RKO (cell line): Measurements from ENCODE around the gene TAB2.
A peak's percentile ranks its signal among the peaks of the same experiment; 100 is the strongest.

Source experiments
- DNase-seq: peaks from one replicate; pipeline ENCODE4 v3.0.0-alpha.2; 2016; ENCODE audit warnings: low spot score

The TAB2 gene, protein sequence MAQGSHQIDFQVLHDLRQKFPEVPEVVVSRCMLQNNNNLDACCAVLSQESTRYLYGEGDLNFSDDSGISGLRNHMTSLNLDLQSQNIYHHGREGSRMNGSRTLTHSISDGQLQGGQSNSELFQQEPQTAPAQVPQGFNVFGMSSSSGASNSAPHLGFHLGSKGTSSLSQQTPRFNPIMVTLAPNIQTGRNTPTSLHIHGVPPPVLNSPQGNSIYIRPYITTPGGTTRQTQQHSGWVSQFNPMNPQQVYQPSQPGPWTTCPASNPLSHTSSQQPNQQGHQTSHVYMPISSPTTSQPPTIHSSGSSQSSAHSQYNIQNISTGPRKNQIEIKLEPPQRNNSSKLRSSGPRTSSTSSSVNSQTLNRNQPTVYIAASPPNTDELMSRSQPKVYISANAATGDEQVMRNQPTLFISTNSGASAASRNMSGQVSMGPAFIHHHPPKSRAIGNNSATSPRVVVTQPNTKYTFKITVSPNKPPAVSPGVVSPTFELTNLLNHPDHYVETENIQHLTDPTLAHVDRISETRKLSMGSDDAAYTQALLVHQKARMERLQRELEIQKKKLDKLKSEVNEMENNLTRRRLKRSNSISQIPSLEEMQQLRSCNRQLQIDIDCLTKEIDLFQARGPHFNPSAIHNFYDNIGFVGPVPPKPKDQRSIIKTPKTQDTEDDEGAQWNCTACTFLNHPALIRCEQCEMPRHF

DNA sequence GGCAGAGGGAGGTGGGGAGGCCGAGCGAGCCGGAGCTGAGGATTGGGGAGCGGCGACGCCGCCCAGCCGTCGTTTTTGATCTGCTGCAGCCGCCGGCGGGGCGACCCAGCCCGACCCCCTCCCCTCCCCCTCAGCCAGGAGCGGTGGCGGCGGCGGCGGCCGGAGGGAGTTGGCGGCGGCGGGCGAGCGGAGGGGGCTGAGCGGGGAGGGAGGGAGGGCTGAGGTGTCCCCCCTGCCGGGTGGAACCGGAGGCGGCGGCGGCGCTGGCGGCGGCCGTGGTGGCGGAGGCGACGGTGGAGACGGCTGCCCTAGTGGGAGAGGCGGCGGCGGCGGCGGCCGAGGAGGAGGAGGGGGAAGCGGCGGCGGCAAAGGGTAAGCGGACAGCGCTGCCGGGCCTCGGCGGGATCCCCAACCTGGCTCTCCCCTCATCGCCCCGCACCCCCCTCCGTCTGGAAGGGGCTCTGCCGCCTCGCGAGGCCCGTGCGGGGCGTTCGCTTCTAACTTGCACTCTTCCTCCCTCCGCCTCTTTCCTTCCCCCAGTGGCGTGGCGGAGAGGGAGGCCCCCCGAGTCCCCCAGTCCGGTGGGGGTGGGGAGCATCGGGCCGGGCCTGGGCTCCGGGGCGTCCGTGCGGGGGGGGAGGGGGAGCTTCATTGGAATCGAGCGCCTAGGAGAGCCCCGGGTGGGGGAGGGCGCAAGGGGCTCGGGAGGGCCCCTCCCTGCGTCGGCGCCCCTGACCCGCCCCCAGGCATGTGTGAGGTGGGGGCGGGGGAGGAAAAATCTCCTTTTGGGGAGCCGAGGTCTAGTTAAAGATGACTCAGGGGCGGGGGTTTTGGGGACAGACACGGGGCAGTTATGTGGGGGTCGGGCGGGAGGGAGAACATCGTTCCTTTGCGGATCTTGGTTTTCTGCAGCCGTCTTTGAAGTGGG lies at the start of gene TAB2:
Gene TAB2, plus strand, starts transcription at position 69 of the 928 bp plus-strand sequence. CDS start 52,286 bp downstream, outside the sequence.
- DNase-seq, result peak; percentile 54

DNA sequence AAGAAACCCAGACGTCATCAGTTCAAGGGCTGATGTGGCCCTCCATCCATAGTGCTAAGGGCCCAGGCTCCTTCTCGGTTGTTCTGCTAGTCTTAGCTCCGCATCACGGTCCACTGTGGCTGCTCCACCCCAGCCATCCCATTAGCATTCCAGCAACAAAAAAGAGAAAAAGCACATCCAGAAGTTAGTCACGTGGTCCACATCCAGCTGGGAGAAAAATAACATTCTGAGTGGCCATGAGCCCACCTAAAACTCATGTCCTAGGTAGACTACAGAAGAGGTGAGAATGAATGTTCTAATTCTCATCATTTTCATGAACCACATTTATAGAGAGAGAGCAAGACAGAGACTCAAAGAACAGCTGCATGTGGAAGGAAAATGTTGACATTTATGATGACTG lies 49.4 kb upstream of the TAB2 start:
- DNase-seq, result no peak

DNA sequence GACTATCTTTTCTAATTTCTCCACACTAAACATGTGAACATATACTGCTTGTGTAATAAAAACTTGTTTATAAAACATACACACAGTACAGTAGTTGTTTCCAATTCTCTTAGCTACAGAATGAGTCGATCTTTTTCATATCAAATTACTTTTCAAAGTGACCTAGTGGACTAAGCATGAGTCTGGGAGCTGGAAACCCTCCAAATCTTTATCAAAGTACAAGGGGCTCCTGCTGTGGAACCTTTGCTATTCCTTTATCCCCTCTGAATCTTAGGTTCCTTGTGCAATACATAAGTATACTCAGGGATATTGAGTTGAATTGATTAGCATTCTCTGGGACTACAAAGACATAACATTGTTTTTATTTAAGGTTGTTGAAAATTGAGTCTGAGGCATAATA lies 48.7 kb upstream of the TAB2 start:
- no peak for DNase-seq

DNA sequence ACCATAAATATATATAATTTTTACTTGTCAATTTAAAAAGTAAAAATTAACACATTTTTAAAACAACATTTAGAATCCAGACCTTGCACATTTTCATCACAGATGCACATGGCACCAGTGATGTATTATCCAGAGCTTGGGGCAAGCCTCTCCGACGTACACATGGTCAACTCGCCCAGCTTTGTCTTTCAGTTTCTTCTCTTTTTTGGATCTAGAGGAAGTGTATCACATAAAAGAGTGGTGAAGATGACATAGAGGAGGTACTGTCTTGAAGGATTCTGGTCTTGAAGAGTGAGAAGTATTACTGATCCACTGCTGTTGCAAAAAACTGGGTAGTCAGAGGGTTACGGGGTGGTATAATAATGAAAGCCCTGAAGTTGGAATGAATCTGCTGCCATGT lies 46.9 kb upstream of the TAB2 start:
- no peak for DNase-seq

DNA sequence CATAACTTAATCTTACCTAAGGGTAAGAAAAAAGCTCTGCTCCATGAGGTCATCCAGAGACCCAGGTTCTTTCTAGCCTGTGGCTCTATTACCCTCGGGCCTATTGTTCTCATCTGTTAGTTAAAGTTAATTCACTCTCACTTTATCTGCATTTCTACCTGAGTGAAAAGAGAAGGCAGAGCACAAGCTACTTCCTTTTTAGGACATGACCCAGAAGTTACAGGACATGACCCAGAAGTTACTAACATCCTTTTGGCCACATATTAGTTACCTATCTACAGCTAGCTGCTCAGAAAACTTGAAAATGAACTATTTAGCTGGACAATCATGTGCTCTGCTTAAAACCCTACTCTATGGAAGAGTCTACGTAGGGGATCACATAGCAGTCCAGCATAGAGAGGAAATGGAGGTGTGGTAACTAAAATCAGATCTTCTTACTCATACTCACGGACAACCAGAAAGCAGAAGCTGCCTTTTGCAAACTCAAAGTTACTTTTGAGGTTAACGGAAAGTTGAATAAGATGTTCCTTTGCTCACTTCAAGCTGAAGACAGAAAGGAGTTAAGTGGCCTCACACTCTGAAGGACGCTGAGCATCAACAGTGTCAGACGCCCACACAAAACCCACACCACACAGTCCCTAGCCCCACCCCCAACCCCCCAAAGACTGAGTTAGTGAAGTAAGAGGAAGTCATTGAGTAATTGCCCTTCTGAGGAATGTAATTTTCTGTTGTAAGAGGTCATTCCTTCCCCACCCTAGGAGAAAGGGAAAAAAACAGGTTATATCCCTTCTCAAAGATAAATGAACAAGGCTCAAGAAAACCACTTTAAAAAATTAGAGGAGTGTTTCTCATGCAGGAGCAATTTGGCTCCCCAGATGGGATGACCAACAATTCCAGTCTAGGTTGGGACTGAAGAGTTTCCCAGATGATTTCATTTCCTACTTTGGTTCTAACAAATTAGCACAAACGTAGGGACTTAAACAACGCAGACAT lies 45.9 kb upstream of the TAB2 start:
- DNase-seq, result no peak

DNA sequence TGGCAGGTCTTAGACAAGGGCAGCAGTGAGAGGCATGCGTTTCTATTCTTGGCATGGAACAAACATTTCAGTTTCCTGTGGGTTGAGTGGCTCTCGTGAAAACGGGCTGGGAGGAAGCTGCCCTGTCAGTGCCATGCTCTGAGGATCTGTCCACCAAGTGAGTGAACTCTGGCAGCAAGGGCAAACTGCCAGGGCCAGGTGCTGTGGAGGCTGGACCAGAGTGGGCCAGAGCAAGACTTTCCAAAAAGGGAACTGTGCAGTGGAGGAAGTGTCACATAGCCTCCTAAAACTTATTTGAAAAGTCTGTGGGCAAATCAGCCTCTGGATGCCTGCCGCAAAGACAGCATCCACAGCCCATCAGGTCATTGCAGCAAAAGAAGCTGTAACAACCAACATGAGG lies 44.2 kb upstream of the TAB2 start:
- no peak for DNase-seq

DNA sequence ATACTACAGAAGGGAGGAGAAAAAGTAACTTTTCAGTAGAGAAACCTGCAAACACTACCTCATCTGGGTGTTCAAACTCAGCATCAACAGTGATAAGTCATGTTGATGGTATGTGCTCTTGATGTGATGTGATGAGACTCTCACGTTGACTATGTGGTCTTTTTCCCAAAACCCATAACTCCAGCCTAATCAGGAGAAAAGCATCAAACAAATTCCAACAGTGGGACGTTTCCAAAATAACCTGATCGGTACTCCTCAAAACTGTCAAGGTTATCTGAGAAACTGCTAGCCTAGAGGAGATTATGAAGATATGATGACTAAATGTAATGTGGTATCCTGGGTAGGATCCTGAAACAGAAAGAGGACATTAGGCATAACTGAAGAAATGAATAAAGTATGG lies 41.9 kb upstream of the TAB2 start:
- DNase-seq, result no peak

DNA sequence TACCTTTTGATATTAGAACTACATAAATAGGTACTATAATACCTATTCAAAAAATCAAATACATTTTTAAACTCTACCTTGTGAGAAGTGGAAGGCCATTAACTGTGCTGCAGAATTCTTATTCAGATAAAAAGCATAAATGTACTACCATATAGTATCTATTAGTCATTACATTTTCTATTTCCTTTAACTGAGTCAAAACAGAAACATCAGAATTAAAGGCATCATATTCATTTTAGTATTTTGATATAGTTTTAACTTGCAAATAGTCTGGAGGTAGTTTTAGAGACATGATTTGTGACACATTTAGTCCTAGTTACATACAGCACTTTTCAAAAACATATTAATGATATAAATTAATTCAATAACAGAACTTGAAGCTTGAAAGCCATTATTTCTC lies 39.9 kb upstream of the TAB2 start:
- no peak for DNase-seq

DNA sequence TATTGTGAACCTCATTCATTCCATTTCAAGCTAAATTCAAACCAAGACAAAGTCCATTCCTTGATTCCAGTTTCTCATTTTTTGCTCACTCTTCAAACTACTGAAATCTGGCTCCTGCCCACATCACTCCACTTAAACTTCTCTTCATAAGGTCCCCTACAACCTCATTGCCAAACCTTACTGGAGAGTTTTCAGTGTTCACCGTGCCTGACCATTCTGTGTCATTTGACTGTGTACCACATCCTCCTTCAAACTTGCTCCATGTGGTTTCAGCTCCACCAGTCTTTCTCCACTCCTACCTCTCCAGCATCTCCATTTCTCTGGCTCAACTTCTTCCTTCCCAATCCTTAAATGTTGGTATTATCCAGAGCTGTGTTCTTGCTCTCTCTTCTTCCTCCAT lies 38.5 kb upstream of the TAB2 start:
- no peak for DNase-seq

DNA sequence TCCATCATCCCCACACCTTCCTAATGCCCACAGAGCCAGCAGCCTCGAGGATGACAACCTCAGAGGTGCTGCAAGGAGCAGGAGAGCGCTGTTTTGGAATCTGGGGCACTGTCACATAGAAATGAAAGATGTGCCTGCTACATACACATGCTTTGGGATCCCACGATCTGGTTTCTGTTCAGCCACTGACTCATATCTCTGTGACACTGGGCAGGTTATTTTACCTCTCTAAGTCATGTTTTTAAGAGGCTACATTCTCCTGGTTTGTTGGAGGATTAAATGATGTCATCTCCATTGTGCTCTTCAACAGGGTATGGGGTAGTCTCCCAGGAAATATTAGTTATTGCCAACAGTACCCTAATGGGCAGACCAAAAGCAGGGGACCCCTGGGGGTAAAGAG lies 32.6 kb upstream of the TAB2 start:
- no peak for DNase-seq

DNA sequence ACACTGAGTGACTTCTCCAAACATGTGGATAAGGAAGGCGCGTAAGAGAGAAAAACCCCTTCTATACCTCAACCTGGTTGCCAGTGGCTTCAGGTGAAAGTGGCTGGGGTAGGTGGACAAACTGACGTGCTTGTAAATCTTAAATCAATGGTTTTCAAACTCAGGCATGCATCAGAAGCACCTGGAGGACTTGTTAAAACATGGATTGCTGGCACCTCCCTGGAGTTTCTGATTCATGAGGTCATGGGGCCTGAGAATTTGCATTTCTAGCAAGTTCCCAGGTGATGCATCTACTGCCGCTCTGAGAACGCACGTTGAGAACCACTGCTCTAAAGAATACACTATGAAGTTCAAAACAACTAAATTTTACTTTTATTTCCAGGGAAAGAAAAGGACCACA lies 31.9 kb upstream of the TAB2 start:
- DNase-seq, result no peak

DNA sequence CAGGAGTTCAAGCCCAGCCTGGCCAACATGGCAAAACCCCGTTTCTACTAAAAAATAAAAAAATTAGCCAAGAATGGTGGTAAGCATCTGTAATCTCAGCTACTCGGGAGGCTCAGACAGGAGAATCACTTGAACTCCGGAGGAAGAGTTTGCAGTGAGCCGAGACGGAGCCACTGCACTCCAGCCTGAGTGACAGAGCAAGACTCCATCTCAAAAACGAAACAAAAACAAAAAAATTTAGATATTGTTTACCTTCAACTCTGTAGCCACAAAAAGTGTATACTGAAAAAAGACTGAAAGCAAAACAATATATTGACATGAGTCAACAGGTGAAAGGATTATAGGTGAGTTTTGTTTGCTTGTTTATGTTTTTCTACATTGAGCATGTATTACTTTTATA lies 30.6 kb upstream of the TAB2 start:
- DNase-seq, result no peak

DNA sequence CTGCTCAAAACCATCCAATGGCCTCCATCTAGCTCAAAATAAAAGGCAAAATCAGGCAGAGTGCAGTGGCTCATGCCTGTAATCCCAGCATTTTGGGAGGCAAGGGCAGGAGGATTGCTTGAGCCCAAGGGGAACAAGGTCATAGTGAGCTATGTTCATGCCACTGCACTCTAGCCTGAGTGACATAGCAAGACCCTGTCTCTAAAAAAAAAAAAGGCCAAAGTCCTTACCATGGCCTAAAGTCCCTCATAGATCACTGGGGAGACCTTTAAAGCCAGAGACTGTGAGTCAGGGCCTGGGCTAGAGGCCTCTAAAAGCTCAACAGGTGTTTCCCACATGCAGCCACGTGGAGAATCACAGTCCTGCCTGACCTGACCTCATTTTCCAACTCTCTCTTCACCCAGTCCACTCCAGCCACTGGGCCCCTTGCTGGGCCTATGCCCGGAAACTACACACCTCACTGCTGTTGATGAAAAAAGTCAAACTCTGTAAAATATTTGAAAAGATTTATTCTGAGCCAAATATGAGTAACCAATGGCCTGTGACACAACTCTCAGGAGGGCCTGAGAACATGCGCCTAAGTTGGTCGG lies 28.2 kb upstream of the TAB2 start:
- DNase-seq, result no peak

DNA sequence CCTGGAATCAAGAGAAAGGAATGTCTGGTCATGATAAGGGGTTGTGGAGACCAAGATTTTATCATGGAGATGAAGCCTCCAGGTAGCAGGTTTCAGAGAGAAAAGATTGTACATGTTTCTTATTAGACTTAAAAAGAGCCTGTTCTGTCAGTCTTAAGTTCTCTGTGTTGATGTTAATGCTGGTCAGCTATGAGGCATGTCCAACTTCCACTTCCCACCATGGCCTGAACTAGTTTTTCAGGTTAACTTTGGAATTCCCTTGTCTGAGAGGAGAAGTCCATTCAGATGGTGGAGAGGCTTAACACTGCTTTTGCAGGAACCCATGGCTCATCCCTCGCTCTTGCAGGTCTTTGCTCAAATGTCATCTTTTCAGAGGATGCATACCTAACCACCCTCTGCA lies 27.5 kb upstream of the TAB2 start:
- no peak for DNase-seq

DNA sequence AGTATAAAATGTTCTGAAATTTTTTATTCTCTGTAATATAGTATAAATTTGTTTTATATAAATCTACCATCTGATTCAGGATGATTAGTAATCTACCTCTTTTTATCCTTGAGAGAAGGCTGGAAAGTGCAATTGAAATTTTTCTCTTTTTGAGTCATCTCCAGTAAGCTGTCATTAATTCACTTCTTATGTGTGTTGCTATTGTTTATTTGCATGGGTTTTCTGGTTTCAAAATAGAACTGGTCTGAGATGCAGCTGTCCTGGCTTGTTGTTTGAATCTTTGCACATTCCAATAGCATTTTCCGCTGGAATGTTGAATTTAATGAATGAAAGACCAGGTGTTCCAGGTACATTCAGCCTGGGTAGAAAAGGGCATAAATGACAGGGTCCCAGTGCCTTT lies 24.3 kb upstream of the TAB2 start:
- no peak for DNase-seq

DNA sequence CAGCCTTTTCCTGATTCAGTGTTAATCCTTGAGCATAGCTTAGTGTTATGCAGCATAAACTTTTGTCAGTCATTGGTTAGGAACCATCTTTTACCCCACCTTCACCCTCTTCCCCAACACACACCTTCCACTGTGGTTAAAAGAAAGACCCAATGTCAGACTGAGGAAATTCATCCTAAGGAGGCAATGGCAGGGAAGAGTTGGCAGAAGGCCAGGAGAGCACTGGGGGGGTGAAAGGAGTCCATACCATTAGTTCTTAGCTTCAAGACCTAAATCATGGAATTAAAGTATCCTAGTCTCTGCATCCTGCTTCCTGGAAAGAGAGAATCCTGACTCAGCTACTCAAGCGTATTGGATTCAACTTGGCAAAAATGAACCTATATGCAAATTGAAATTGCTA lies 16.9 kb upstream of the TAB2 start:
- no peak for DNase-seq

DNA sequence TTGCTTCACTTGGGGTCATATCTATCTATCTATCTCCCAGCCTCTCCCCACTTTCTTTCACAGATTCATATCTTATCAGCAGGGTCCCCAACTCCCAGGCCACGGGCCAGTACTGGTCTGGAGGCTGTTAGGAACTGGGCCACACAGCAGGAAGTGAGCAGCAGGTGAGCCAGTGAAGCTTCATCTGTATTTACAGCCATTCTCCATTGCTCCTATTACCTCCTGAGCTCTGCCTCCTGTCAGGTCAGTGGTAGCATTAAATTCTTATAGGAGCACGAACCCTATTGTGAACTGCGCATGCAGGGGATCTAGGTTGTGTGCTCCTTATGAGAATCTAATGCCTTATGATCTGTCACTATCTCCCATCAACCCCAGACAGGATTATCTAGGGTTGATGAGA lies 14.8 kb upstream of the TAB2 start:
- DNase-seq, result no peak

DNA sequence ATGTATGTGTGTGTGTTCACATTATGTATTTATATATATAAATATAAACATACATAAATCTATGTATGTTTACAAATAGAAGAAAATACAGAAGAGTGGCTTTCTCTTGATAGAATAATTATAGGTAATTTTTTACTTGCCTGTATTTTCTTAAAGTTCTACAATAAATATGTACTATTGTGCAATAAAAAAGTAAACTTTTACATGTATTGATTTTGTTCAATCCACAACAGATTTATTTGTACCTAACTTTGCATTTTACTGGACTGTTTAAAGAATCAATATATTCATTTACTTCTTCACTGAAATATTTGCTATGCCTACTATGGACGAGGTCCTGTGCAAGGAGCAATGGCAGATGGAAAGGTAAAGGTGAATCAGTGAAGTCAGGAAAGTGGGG lies 14.0 kb upstream of the TAB2 start:
- DNase-seq, result no peak

DNA sequence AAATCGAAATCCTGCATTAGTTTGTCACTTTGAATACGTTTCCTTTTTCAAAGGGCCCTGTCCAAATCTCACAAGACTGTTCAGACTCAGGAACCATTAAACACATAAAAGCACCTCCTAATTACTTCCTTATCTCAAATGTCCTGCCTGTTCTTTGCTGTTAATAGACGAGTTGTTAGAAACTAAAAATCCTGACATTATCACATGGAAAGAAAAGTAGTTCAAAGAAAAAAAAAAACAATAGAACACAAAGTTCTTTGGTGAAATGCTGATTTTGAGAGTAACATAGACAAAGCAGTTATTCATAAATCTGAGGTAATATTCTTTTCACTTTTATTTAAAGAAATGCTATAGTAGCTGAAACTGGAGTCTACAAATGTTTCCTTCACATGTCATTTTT lies 12.1 kb upstream of the TAB2 start:
- DNase-seq, result no peak

DNA sequence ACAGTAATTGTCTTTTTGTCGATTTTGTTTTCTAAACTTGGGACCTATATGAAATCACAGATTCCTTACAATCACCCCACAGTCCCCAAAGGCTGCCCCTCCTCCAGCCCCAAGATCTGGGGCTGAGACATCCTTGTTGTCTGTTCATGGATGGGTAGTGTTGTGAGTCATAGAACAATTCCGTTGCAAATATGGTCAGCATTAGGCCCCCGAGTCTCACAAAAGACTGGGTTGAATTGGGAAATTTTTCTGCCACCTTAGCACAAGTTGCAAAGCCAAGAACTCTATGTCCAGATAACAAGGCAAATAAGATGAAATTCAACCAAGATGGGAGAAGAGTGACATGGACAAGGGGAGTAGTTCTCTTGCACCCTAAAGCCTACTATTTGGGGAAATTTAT lies 10.5 kb upstream of the TAB2 start:
- no peak for DNase-seq

DNA sequence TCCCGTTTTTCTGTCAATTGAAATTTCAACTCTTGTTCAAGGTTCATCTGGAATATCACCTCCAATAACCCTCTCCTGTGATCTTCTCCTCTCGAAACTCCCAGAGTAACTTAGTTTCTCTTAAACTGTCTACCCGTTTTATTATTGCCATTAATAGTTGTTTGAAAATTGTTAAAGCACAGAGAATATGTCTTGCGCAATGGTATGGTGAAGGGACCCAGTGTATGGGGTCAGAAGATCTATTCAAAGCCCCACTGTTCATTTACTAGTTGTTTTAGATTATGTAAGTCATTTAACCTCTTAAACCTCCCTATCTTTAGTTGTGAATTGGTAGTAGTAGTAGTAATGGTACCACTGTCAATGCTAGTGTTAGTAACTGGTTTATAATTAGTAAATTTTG lies 6.2 kb upstream of the TAB2 start:
- DNase-seq, result no peak
